Activated T-helper 9 cell treated with anti-CD3 and anti-CD28 coated beads, Interleukin-2, amount 50 U/mL, for 16 hours (primary cell): ENCODE measurements around the gene C12orf57.

Experiments
- DNase-seq: peaks from one replicate; pipeline ENCODE4 v3.0.0-alpha.2; 2020; ENCODE audit warnings: low read depth

The C12orf57 gene

DNA sequence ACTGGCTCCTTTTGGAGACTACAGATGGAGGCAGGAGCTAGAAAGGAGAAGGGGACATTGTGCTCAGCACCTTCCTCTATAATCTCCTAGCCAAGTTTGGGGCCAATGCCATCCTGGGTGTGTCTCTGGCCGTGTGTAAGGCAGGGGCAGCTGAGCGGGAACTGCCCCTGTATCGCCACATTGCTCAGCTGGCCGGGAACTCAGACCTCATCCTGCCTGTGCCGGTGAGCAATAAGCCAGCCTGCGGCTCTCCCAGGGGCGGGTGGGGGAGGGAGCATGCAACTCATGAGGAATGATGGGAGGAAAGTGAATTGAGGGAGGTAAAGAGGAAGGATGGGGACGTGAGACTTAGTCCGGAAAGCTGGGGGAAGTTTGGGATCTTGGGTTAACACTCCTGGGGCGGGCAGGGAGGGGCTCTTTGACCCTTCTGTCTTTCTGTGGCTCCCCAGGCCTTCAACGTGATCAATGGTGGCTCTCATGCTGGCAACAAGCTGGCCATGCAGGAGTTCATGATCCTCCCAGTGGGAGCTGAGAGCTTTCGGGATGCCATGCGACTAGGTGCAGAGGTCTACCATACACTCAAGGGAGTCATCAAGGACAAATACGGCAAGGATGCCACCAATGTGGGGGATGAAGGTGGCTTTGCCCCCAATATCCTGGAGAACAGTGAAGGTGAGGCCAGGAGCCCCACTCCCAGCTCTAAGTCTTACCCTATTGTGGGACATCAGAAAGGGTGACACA is 26.2 kb upstream of the C12orf57 start:
- DNase-seq, result no peak

DNA sequence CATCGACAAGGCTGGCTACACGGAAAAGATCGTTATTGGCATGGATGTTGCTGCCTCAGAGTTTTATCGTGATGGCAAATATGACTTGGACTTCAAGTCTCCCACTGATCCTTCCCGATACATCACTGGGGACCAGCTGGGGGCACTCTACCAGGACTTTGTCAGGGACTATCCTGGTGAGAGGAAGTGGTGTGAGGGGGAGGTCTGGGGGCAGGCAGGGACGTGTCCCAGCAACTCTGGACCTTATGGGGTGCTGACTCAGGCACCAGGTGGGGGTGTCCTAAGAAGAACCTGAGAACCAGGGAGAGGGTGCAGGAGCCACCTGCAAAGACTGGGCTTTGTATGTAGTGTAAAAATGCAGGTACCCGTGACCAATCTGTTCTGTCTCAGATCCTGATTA is 24.2 kb upstream of the C12orf57 start:
- DNase-seq, result no peak

DNA sequence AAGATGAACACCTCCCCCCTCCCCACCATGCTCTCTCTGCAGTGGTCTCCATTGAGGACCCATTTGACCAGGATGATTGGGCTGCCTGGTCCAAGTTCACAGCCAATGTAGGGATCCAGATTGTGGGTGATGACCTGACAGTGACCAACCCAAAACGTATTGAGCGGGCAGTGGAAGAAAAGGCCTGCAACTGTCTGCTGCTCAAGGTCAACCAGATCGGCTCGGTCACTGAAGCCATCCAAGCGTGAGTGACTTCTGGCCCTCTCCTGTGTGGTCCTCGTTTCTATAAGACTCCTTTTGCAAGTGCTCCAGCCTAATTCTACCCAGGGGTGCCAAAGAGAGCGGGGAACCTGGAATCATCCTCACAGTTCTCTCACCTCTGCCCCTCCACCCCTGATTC is 22.3 kb upstream of the C12orf57 start:
- DNase-seq, result no peak

DNA sequence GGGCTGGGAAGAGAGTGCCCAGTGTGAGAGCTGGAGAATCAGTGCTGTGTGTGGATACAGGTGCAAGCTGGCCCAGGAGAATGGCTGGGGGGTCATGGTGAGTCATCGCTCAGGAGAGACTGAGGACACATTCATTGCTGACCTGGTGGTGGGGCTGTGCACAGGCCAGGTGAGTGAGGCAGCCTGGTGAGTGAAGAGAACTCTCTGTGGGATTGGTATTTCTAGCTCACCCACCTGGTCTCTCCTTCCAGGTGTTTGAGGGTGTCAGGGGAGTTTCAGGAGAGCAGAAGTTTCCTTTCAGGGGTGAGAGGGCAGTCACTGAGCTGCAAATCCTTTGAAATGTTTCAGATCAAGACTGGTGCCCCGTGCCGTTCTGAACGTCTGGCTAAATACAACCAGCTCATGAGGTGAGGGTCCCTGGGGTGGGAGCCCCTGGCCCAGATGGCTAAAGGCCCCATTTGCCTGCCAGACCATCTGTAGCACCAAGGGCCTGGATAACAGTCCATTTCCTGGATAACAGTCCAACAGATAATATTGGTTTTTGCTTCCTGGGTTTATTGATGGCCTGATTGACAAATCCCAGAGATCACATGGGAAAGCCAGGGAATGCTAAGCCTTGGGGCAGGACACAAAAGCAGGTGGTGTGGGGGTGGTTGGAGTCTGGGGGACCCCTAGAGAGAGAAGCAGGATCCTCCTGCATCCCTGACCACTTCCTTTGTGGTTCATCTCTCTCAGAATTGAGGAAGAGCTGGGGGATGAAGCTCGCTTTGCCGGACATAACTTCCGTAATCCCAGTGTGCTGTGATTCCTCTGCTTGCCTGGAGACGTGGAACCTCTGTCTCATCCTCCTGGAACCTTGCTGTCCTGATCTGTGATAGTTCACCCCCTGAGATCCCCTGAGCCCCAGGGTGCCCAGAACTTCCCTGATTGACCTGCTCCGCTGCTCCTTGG is 21.6 kb upstream of the C12orf57 start:
- DNase-seq, result no peak

DNA sequence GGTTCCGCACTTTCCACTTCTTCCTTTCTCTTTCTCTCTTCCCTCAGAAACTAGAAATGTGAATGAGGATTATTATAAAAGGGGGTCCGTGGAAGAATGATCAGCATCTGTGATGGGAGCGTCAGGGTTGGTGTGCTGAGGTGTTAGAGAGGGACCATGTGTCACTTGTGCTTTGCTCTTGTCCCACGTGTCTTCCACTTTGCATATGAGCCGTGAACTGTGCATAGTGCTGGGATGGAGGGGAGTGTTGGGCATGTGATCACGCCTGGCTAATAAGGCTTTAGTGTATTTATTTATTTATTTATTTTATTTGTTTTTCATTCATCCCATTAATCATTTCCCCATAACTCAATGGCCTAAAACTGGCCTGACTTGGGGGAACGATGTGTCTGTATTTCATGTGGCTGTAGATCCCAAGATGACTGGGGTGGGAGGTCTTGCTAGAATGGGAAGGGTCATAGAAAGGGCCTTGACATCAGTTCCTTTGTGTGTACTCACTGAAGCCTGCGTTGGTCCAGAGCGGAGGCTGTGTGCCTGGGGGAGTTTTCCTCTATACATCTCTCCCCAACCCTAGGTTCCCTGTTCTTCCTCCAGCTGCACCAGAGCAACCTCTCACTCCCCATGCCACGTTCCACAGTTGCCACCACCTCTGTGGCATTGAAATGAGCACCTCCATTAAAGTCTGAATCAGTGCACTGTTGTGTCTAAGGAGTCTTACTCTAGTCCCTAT is 20.7 kb upstream of the C12orf57 start:
- no peak for DNase-seq

DNA sequence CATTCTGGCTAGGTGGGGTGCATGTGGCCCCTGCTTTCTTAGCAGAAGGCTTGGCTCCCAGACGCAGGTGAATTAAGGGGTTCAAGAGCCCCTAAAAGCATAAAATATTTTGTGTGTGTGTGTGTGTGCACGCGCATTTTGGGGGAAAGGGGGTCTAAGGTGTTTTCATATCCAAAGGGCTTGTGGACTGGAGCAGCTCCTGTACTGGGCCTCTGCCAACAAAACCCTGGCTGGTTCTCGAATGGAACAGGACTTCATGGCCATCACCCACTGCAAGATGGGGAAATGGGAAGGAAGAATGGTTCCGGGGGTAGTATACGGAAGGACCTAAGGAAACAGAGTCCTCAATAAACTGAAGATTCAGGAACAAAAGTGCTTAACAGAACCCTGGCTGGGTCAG is 20.0 kb upstream of the C12orf57 start:
- no peak for DNase-seq

DNA sequence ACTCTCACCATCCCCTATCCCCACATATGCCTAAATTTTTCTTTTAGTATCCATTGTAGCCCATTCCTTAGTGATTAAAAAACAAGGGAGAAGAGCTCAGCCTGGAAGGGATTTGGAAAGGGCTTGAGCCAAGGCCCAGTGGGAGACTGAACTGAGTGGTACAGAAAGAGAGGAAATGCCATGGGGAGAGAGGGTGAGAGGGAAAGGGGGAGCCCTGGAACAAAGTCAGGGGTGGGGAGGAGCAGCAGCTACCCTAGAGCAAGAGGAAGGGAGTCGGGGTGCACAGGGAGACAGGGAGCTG is 18.6 kb upstream of the C12orf57 start:
- no peak for DNase-seq

DNA sequence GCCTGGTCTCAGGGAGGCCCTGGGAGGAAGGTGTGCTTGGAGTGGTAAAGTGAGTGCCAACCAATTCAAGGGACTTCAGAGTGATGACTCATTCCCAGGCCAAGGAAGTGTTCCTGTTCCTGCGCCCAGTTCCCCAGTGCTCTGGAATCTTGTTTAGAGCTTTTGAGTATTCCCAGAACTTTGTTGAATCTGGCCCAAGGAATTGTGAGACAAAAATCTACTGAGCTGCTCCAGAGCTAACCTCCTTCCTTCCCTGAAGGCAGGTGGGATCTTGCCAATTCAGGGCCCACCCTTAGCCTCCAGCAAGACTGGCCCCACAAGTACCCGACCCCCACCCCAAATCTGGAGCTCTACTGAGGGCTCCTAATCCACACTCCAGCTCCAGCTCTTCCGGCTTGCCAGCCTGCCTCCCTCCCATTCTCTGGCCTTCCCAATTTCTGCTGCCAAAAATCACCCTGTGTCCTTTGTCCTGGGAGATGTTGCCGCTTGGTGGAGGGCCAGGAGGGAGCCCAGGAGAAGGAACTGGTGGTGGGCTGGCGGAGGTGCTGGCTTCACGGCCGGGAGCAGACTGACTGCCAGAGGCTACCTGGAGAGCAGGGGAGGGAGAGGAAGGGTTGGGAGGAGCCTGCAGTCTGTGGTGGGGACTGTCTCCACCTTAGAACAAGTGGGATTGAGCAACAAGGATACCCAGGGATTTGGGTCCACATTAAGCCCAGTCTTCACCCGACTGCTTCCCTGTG is 18.1 kb upstream of the C12orf57 start:
- no peak for DNase-seq

DNA sequence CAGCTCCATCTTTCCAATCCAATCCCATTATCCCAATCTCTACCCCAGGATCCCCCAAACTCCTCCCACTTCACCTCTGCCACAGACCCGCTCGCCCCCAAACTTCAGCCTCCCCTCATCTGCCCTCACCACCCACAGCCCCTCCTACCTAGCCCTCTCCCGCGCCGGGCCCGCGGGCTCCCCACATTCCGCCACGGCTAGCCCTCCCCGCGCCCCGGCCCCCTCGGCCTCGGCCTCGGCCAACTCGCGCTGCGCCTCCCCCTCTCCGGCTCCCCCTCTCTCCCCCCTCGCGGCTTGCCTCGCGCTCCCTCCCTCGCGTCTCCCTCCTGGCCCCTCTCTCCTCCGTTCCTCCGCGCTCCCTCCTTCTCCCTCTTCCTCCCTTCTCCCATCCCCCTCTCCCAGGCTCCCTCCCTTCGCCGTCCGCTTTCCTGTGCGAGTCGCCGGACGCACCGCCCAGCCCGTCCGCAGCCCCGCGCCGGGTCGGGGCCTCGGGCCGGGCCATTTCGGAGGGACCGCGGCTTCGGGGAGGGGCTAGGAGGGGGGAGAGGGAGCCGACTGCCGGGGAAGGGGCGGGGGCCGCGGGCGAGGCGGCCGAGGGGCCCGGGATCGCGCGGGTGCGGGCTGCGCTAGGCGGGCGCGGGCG is 16.3 kb upstream of the C12orf57 start, which contains the start of gene ATN1:
Gene ATN1 (plus strand): TSS at position 581 of the 643 bp plus-strand sequence. CDS start 6,043 bp downstream, outside the sequence.
- DNase-seq, result no peak

DNA sequence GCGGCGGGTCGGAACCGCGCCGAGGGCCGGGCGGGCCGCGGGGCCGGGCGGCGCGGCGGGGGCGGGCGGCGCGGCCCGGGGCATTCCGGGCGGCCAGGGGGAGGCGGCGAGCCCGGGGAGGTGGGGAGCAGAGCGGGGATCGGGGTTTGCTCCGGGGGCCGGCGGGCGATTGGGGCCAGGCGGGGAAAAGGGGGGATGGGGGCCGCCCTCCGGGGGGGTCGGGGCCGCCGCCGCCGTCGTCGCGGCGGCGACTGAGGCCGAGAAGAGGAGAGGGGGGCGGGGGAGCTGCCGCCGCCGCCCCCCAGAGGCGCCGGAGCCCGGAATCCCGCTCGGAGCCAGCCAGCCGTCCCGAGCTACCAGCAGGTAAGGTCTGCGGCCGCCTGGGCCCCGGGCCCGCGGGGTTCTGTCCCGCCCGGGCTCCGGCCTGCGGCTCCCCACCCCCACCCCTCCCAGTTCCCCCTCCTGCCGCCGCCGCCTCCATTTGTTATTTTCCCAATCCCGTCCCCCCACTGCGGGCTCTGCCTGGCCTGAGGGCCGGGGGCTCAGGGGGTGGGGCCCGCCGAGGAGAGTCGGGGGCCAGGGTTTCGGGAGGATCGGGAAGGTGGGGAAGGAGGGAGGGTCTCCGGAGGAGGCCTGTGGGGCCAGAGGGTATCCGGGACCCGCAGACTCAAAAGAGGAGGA is 15.7 kb upstream of the C12orf57 start:
- DNase-seq, result no peak

DNA sequence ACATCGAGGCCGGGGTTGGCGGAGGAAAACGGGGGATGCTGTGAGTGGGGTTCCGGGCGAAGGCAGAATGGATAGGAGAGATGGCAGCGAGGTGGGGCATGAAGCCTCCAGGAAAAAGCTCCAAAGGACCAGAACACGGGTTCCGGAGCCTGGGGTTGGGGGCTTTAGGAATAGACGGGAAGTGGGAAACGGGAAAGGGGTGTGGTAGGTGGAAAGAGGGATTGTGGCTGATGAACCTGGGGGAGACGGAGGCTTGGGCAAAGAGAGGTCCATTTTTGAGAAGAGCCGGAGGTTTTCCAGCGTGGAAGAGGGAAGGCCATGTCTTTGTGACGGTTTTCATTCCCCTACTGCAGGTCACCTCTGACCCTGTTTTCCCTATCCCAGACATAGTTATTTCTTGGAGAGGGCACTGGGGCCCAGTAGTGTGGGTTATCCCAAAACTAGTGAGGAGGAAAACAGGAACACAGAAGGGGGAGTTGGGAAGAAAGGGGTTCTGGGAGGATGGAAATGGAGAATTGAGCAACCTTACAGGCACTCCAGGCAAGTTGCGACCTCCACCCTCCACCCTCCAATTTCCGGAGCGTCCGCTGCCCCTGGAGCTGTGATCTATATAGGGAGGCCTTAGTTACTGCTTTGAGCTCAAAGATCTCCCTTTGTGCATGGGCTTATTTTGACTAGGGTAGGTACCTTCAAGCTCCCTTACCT is 15.0 kb upstream of the C12orf57 start:
- no peak for DNase-seq

DNA sequence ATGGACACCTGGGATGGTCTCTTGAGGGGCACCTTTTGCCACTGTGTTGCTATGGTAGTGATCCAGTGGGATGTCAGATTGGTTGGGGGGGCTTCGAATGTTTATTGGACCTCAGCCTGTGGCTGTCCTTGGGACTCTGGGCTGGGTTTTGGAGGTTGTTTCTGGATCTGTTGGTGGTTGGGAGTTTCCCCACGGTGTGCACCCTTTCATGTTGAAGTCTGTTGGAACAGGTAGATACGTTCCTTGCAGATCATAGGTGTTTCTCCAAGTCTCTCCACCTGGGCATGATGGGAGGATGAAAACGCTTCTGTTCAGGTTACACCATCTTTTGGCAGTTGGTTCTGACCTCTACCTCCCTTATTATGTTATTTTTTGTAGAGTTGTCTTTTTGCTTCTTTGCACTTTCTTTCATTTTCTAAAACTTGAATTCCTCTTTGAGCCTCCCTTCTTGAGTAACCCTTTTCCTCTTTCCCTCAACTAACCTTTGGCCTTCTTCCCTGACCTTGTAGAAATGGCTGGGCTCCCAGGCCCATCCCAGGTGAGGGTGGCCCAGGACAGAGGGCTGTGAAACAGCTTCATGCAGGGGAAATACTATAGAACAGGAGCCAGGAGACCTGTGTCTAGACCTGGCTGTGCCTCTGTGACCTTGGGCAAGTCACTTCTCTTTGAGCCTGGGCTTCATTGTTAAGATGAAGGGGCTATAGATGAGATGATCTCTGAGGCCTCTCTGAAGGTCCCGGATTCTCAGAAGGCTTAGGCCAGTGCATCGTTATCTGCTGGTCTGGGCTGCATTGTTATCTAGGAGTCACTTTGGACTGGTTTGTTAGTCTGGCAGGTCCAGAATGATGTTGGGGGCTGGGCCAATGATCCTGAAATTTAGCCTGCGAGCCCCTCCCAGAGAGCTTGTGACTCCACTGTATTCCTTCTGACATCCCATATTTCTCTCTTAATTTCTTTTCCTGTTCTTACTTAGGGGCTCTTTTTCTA is 14.1 kb upstream of the C12orf57 start:
- DNase-seq, result no peak

DNA sequence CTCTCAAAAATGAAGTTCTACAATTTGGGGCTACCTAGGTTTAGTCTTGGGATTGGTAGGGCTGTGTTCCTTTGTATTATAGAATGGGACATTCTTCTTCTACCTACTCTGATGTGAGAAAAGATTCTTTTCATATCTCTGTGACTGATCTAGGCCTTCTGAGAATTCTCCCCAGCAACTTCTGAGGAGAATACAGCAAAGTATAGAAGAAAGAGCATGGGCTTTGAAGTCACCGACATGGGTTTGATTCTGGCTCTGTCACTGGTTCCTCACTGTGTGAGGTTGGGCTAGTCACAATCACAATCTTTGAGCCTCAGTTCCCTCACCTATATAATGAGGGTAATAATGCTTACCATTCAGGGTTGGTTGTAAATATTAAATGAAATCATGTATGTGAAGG is 11.1 kb upstream of the C12orf57 start:
- no peak for DNase-seq

DNA sequence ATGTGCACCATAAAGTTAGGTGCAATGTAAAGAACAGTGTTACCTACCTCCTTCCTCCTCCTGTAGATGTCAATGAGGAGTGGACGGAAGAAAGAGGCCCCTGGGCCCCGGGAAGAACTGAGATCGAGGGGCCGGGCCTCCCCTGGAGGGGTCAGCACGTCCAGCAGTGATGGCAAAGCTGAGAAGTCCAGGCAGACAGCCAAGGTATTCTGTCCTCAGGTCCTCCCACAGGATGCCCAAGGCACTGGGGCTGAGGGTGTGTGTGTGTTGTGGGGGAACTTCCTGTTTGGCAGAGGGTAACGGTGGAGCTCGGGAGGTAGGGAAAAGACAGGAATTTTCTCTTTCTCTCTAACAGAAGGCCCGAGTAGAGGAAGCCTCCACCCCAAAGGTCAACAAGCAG is 9.7 kb upstream of the C12orf57 start:
- DNase-seq, result no peak

DNA sequence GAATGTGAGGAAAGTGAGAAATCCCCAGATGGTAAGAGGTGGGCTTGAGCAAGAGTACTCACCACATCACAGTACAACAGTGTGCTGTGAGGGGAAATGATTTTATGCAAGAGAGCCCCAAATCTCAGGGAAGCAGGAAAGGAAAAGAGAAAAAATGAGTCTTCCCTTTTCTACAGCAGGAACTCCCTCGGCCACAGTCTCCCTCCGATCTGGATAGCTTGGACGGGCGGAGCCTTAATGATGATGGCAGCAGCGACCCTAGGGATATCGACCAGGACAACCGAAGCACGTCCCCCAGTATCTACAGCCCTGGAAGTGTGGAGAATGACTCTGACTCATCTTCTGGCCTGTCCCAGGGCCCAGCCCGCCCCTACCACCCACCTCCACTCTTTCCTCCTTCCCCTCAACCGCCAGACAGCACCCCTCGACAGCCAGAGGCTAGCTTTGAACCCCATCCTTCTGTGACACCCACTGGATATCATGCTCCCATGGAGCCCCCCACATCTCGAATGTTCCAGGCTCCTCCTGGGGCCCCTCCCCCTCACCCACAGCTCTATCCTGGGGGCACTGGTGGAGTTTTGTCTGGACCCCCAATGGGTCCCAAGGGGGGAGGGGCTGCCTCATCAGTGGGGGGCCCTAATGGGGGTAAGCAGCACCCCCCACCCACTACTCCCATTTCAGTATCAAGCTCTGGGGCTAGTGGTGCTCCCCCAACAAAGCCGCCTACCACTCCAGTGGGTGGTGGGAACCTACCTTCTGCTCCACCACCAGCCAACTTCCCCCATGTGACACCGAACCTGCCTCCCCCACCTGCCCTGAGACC is 8.2 kb upstream of the C12orf57 start:
- DNase-seq, result no peak

DNA sequence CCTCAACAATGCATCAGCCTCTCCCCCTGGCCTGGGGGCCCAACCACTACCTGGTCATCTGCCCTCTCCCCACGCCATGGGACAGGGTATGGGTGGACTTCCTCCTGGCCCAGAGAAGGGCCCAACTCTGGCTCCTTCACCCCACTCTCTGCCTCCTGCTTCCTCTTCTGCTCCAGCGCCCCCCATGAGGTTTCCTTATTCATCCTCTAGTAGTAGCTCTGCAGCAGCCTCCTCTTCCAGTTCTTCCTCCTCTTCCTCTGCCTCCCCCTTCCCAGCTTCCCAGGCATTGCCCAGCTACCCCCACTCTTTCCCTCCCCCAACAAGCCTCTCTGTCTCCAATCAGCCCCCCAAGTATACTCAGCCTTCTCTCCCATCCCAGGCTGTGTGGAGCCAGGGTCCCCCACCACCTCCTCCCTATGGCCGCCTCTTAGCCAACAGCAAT is 7.6 kb upstream of the C12orf57 start:
- DNase-seq, result no peak

DNA sequence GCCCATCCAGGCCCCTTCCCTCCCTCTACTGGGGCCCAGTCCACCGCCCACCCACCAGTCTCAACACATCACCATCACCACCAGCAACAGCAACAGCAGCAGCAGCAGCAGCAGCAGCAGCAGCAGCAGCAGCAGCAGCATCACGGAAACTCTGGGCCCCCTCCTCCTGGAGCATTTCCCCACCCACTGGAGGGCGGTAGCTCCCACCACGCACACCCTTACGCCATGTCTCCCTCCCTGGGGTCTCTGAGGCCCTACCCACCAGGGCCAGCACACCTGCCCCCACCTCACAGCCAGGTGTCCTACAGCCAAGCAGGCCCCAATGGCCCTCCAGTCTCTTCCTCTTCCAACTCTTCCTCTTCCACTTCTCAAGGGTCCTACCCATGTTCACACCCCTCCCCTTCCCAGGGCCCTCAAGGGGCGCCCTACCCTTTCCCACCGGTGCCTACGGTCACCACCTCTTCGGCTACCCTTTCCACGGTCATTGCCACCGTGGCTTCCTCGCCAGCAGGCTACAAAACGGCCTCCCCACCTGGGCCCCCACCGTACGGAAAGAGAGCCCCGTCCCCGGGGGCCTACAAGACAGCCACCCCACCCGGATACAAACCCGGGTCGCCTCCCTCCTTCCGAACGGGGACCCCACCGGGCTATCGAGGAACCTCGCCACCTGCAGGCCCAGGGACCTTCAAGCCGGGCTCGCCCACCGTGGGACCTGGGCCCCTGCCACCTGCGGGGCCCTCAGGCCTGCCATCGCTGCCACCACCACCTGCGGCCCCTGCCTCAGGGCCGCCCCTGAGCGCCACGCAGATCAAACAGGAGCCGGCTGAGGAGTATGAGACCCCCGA is 7.0 kb upstream of the C12orf57 start:
- DNase-seq, result no peak
